ENCODE data around the gene PLXNB2. TPM values are rescaled to one million over a fixed set of nuclear protein-coding genes. Genes with fewer than 3 reads are reported as not detected.

Gene PLXNB2
- total and polyA plus RNA-seq, 2 of the 4 experiments (the other 2 are of a cell fraction) = 73.1 to 202 TPM

DNA sequence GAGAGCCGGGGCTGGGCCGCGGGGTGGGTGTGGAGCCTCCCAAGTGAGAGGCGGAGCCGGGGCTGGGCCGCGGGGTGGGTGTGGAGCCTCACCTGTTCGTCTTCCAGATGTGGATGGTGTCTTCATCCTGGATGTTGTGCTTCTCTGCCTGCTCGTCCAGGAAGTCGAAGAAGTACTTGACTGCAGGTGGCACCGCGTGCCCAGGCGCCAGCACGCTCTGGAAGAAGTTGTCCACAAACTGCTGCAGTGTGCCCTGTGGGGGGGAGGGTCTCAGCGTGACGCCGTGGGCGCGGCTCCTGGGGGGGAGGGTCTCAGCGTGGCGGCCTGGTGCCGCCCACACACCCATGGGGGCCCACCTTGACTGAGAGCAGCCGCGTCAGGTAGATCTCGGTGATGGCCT, 29.7 kb downstream of the PLXNB2 start:
- Histone ChIP-seq H3K9ac (ENCODE audit: low read depth, low read length) (no peak overlapping the region), H3K4me3 (ENCODE audit: insufficient read depth, low read depth, low read length) (no peak overlapping the region), H4K20me1 (ENCODE audit: insufficient read depth, low read length) (peaks cover 48% of the 10 kb centered on the region), H3K9me3 (ENCODE audit: control insufficient read depth, insufficient read depth, low read length) (no peaks in the 10 kb centered on the region), H3K9me1 (ENCODE audit: insufficient read depth, low read length) (no peaks in the 10 kb centered on the region), H3K18ac (ENCODE audit: low read depth, low read length) (no peak overlapping the region), H3K4me1 (ENCODE audit: control insufficient read depth, insufficient read depth, low read length) (peaks cover 7% of the 10 kb centered on the region), H3K23ac (ENCODE audit: low read depth, low read length) (no peak overlapping the region), H3K56ac (ENCODE audit: extremely low read depth, insufficient read depth, low read length) (no peak overlapping the region), H3K27ac (ENCODE audit: insufficient read depth, low read length) (no peak overlapping the region), H3K14ac (replicated peaks; ENCODE audit: low read depth, low read length) (no peak overlapping the region), H4K5ac (ENCODE audit: low read depth, low read length) (no peak overlapping the region), H3K27me3 (ENCODE audit: control insufficient read depth, insufficient read depth, low read length) (no peaks in the 10 kb centered on the region), H3K79me1 (ENCODE audit: low read depth in 1 of 2, low read length in 2 of 2) (peaks cover 3 to 43% of the 10 kb centered on the region in 2 experiments; a peak in 2 of 4 replicates), H3K4me2 (ENCODE audit: low read depth, low read length) (no peak overlapping the region), H4K91ac (ENCODE audit: insufficient read depth, low read depth, low read length) (no peak overlapping the region), H2BK20ac (ENCODE audit: low read depth, low read length) (no peak overlapping the region), H2AK9ac (replicated peaks; ENCODE audit: low read depth, low read length, poor library complexity) (no peak overlapping the region), H2BK120ac (ENCODE audit: low read depth, low read length) (no peak overlapping the region), H4K8ac (ENCODE audit: low read depth in 2 of 2, low read length in 2 of 2) (no peak overlapping the region), H2AK5ac (ENCODE audit: low read depth, low read length) (no peak overlapping the region), H2AFZ (replicated peaks; ENCODE audit: low read length, poor library complexity) (no peak overlapping the region), H2BK15ac (ENCODE audit: low read depth, low read length) (no peak overlapping the region), H3K36me3 (ENCODE audit: control insufficient read depth, insufficient read depth, low read length) (peaks cover 84% of the 10 kb centered on the region), H2BK5ac (ENCODE audit: low read depth, low read length, poor library complexity, severe bottlenecking) (no peak overlapping the region), H3K4ac (ENCODE audit: low read depth, low read length) (no peak overlapping the region)
- no peak for DNase-seq
- in situ Hi-C loops (cut with MboI; ENCODE audit: low sequenced_read_pairs) (loop anchor here (10.0 kb wide), 1 partner anchor 47 kb away; the partner anchor contains the start of gene DENND6B), intact Hi-C loops (cut with micrococcal nuclease) (no loop called here), dilution Hi-C loops (cut with HindIII; ENCODE audit: low sequenced_read_pairs, unreplicated experiment) (no loop called here)
- BruUV-seq (replicated peaks) = no TSS peak
- WGBS, 2 experiments (ENCODE audit: extremely low coverage in 2 of 2, insufficient read length in 1 of 2) = 97% methylated on average over 17 of the region's 25 CpGs; no CpG with 5 or more reads in 1 of the 2 experiments
- ChIA-PET CTCF (no interaction called here), POLR2A (ENCODE audit: unreplicated experiment) (no interaction called here)
- no peak for ATAC-seq (ENCODE audit: low read depth)
- TF ChIP-seq, protein P1, sequence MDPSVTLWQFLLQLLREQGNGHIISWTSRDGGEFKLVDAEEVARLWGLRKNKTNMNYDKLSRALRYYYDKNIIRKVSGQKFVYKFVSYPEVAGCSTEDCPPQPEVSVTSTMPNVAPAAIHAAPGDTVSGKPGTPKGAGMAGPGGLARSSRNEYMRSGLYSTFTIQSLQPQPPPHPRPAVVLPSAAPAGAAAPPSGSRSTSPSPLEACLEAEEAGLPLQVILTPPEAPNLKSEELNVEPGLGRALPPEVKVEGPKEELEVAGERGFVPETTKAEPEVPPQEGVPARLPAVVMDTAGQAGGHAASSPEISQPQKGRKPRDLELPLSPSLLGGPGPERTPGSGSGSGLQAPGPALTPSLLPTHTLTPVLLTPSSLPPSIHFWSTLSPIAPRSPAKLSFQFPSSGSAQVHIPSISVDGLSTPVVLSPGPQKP (IDR thresholded peaks at IDR 0.05; ENCODE audit: borderline replicate concordance, low read depth, low read length) = no peak
- TF ChIP-seq POLR2A (IDR thresholded peaks at IDR 0.05; ENCODE audit: low read depth, low read length) = no peak
- TF ChIP-seq RAD21 (IDR thresholded peaks at IDR 0.05; ENCODE audit: low read length) = no peak
- TF ChIP-seq BHLHE40 (IDR thresholded peaks at IDR 0.05; ENCODE audit: low read depth, low read length) = no peak
- TF ChIP-seq SMC3 (IDR thresholded peaks at IDR 0.05; ENCODE audit: low read depth, low read length) = no peak
- no peak for TF ChIP-seq NFE2L2 (IDR thresholded peaks at IDR 0.05; ENCODE audit: low read depth, low read length)
- no peak for TF ChIP-seq MXI1 (IDR thresholded peaks at IDR 0.05; ENCODE audit: borderline replicate concordance, low read depth, low read length)
- no peak for TF ChIP-seq CEBPB (IDR thresholded peaks at IDR 0.05; ENCODE audit: low read depth, low read length)
- TF ChIP-seq RCOR1 (IDR thresholded peaks at IDR 0.05; ENCODE audit: insufficient replicate concordance, low read length) = no peak
- no peak for TF ChIP-seq RFX5 (IDR thresholded peaks at IDR 0.05; ENCODE audit: low read depth, low read length)
- TF ChIP-seq FOS (IDR thresholded peaks at IDR 0.05; ENCODE audit: low read depth, low read length) = no peak
- no peak for TF ChIP-seq MAZ (IDR thresholded peaks at IDR 0.05; ENCODE audit: borderline replicate concordance, low read depth, low read length)
- no peak for TF ChIP-seq CHD1 (IDR thresholded peaks at IDR 0.05; ENCODE audit: low read depth, low read length)
